ENCODE data around the gene VSX1.

- TF ChIP-seq CTCF (conservative IDR thresholded peaks at IDR 0.05; ENCODE audit: low read depth, low read length) = no peak
- TF ChIP-seq EZH2 (IDR thresholded peaks at IDR 0.05; ENCODE audit: borderline replicate concordance, low read depth, low read length, poor library complexity, severe bottlenecking) = no peak
These were observed 11.0 kb downstream of the VSX1 start for GRCh38 chr20:25070821-25071473.

All from A673 (cell line).